GM21381 (cell line): ENCODE measurements around the gene GPR142.

ENCODE experiments used
- ATAC-seq: cut with Tn5 transposase; IDR thresholded peaks from one replicate; pipeline ENCODE4 v1.9.1; 2021; ENCODE audit warnings: mild to moderate bottlenecking, moderate library complexity; ENCODE audit not compliant: unreplicated experiment

GPR142 gene

GRCh38 chr17:74369221-74369620, 1.9 kb downstream of the GPR142 start:
- no peak for ATAC-seq

GRCh38 chr17:74369665-74370490, 2.6 kb downstream of the GPR142 start:
- ATAC-seq, result no peak

- ATAC-seq, result no peak
Observed at GRCh38 chr17:74371653-74372147, 4.4 kb downstream of the GPR142 start.

- ATAC-seq, result no peak
Observed at GRCh38 chr17:74372426-74372825, 5.1 kb downstream of the GPR142 start.

- ATAC-seq, result no peak
Observed at GRCh38 chr17:74373838-74374606, 6.7 kb downstream of the GPR142 start.

GRCh38 chr17:74374858-74375257, 7.6 kb downstream of the GPR142 start:
- no peak for ATAC-seq

GRCh38 chr17:74379495-74380085, 12.3 kb downstream of the GPR142 start:
- peak; percentile 72 for ATAC-seq

GRCh38 chr17:74380086-74380958, 13.0 kb downstream of the GPR142 start:
- no peak for ATAC-seq

GRCh38 chr17:74380959-74381808, 13.9 kb downstream of the GPR142 start:
- ATAC-seq, result no peak

- ATAC-seq, result no peak
Observed at GRCh38 chr17:74383141-74383540, 15.8 kb downstream of the GPR142 start.

GRCh38 chr17:74385201-74385600, 17.9 kb downstream of the GPR142 start:
- ATAC-seq, result no peak

GRCh38 chr17:74386386-74386785, 19.1 kb downstream of the GPR142 start:
- ATAC-seq, result no peak

GRCh38 chr17:74387365-74388218, 20.3 kb downstream of the GPR142 start:
- no peak for ATAC-seq

GRCh38 chr17:74389084-74389753, 21.9 kb downstream of the GPR142 start:
- ATAC-seq, result no peak

GRCh38 chr17:74389937-74390679, 22.8 kb downstream of the GPR142 start:
- no peak for ATAC-seq

GRCh38 chr17:74390680-74391653, 23.7 kb downstream of the GPR142 start:
- no peak for ATAC-seq
